Heart left ventricle (tissue), 11 donors: Measurements from ENCODE around the gene NMRAL1. TPM values are rescaled to one million over a fixed set of nuclear protein-coding genes. Genes with fewer than 3 reads are reported as not detected.

Experiments
- polyA plus RNA-seq, 2 donors: library from polyadenylated mRNA; stranded (reverse); fragments of 200-250 nt; gene quantifications; one replicate each; pipeline ENCODE4 v1.2.3, GENCODE V29; 2013
- total RNA-seq, 9 donors: library from RNA; depleted of rRNA in 2 of 9; stranded (reverse); fragments of >200 nt in 2 of 9; fragmentation: NEBNext Ultra II Directional in 3 of 9; extraction: Animal tissue kit (Norgen Biotek cat#: 25700) in 3 of 9; gene quantifications; one replicate each; pipeline versions ENCODE4 v1.1.0 to v1.2.4, GENCODE V29; 2016 to 2023
- donor health status: ischemic (EF 13 %, LVEDD 7.1; RV severe dilation, severe dysfunction).
- donor health status: healthy with polysubstance abuse.
- donor health status: DM: no; HTN: yes; CAD: no.
- donor health status: DM: no; HTN: no; CAD: no.
- donor health status: ischemic (EF 25% LVEDD 5.7; RV mildly dilated, moderate dysfunction).
- donor health status: healthy.
- donor health status: DM: yes; HTN: yes; CAD: no.
- donor health status: PGD.
- donor health status: nonischemic (EF 23%, LVEDD 6.1; RV moderate dilation, normal function).

Gene NMRAL1
- total and polyA plus RNA-seq, 11 donors = 12.0 to 47.5 (median 25.4) TPM

Other genes with a start within 250 kb of the NMRAL1 start
- 100 to 1,000 TPM; 372 to 760 (median 534) TPM for gene SRL, start 232.5 kb downstream of the NMRAL1 start, total RNA-seq
- gene SRL, start 232.5 kb downstream of the NMRAL1 start, polyA plus RNA-seq = 100 to 1,000 TPM; 218 to 394 TPM
- 1 to 10 TPM; 1.7 to 5.5 (median 3.3) TPM for gene TFAP4, start 201.6 kb downstream of the NMRAL1 start, total RNA-seq
- 1 to 10 TPM; 2.5 to 3.1 TPM for gene TFAP4, start 201.6 kb downstream of the NMRAL1 start, polyA plus RNA-seq
- 10 to 100 TPM in 7 of 9 donors, 1 to 10 TPM in 2; 7.6 to 23.4 (median 12.7) TPM for gene GLIS2, start 158.6 kb downstream of the NMRAL1 start, total RNA-seq
- 10 to 100 TPM in 1 of 2 donors, 1 to 10 TPM in 1; 7.7 to 14.2 TPM for gene GLIS2, start 158.6 kb downstream of the NMRAL1 start, polyA plus RNA-seq
- 10 to 100 TPM; 32.7 to 96.9 (median 60.9) TPM for gene PAM16, start 123.3 kb downstream of the NMRAL1 start, total RNA-seq
- 100 to 1,000 TPM; 109 to 210 TPM for gene PAM16, start 123.3 kb downstream of the NMRAL1 start, polyA plus RNA-seq
- gene VASN, start 102.8 kb downstream of the NMRAL1 start, total RNA-seq = 10 to 100 TPM in 3 of 9 donors, 1 to 10 TPM in 6; 3.8 to 20.0 (median 6.2) TPM
- 10 to 100 TPM in 1 of 2 donors, 1 to 10 TPM in 1; 6.1 to 14.9 TPM for gene VASN, start 102.8 kb downstream of the NMRAL1 start, polyA plus RNA-seq
- gene CORO7, start 58.0 kb downstream of the NMRAL1 start, total RNA-seq = 10 to 100 TPM in 5 of 9 donors, 1 to 10 TPM in 4; 7.2 to 39.7 (median 10.1) TPM
- gene CORO7, start 58.0 kb downstream of the NMRAL1 start, polyA plus RNA-seq = 10 to 100 TPM in 1 of 2 donors, 1 to 10 TPM in 1; 9.7 to 12.8 TPM
- 10 to 100 TPM; 47.5 to 88.4 (median 59.7) TPM for gene DNAJA3, start 48.8 kb downstream of the NMRAL1 start, total RNA-seq
- gene DNAJA3, start 48.8 kb downstream of the NMRAL1 start, polyA plus RNA-seq = 10 to 100 TPM; 47.4 to 81.8 TPM
- 100 to 1,000 TPM in 5 of 9 donors, 10 to 100 TPM in 4; 60.6 to 250 (median 117) TPM for gene HMOX2, start 1.8 kb upstream of the NMRAL1 start, total RNA-seq
- gene HMOX2, start 1.8 kb upstream of the NMRAL1 start, polyA plus RNA-seq = 100 to 1,000 TPM; 113 to 245 TPM
- gene CDIP1, start 64.1 kb upstream of the NMRAL1 start, total RNA-seq = 10 to 100 TPM; 44.6 to 51.1 (median 46.4) TPM
- 10 to 100 TPM; 33.3 to 44.6 TPM for gene CDIP1, start 64.1 kb upstream of the NMRAL1 start, polyA plus RNA-seq
- under 1 TPM in 7 of 9 donors, not detected in 2; 0.05 to 0.19 (median 0.15) TPM for gene C16orf96, start 81.7 kb upstream of the NMRAL1 start, total RNA-seq
- under 1 TPM; 0.01 to 0.04 TPM for gene C16orf96, start 81.7 kb upstream of the NMRAL1 start, polyA plus RNA-seq
- gene UBALD1, start 140.3 kb upstream of the NMRAL1 start, total RNA-seq = 10 to 100 TPM in 8 of 9 donors, 1 to 10 TPM in 1; 9.1 to 38.9 (median 18.7) TPM
- gene UBALD1, start 140.3 kb upstream of the NMRAL1 start, polyA plus RNA-seq = 10 to 100 TPM; 23.7 to 33.9 TPM
- gene MGRN1, start 150.2 kb upstream of the NMRAL1 start, total RNA-seq = 10 to 100 TPM; 28.5 to 75.0 (median 42.0) TPM
- 10 to 100 TPM; 17.9 to 36.9 TPM for gene MGRN1, start 150.2 kb upstream of the NMRAL1 start, polyA plus RNA-seq
- gene NUDT16L1, start 218.9 kb upstream of the NMRAL1 start, total RNA-seq = 10 to 100 TPM; 33.1 to 65.2 (median 46.4) TPM
- gene NUDT16L1, start 218.9 kb upstream of the NMRAL1 start, polyA plus RNA-seq = 10 to 100 TPM; 47.5 to 51.0 TPM